Spleen (tissue), 11 donors: ENCODE data around the gene DLGAP3. TPM values are rescaled to one million over a fixed set of nuclear protein-coding genes. Genes with fewer than 3 reads are reported as not detected.
A peak's percentile ranks its signal among the peaks of the same experiment; 100 is the strongest.

Experiments used
- DNase-seq: peaks from one replicate; pipeline ENCODE4 v3.0.0-alpha.2; 2020
- H3K27ac ChIP-seq, 8 donors: fragments of 200-600 bp; sonication (generic) in 7 of 8; 1 replicate in 4 of 8; 2 replicates in 4 of 8; pipeline versions ENCODE4 v1.5.0 to v1.8.0; 2016 to 2021; ENCODE audit warnings: inconsistent platforms in 4 of 8, mild to moderate bottlenecking in 4 of 8, moderate library complexity in 1 of 8
- H3K27me3 ChIP-seq, 7 donors: fragments of 200-600 bp; sonication (generic) in 6 of 7; replicated peaks in 1 of 7; 1 replicate in 4 of 7; 2 replicates in 3 of 7; pipeline versions ENCODE4 v1.5.0 to v1.8.0; 2016 to 2021; ENCODE audit warnings: inconsistent platforms in 3 of 7, mild to moderate bottlenecking in 1 of 7
- H3K36me3 ChIP-seq, 6 donors: fragments of 200-600 bp; sonication (generic) in 5 of 6; 1 replicate in 4 of 6; 2 replicates in 2 of 6; pipeline versions ENCODE4 v1.5.0 to v1.8.0; 2016 to 2021; ENCODE audit warnings: inconsistent platforms in 2 of 6
- H3K4me1 ChIP-seq, 6 donors: fragments of 200-600 bp; sonication (generic) in 5 of 6; 1 replicate in 3 of 6; 2 replicates in 3 of 6; pipeline versions ENCODE4 v1.5.0 to v1.8.0; 2016 to 2021; ENCODE audit warnings: inconsistent platforms in 3 of 6
- H3K4me3 ChIP-seq, 8 donors: fragments of 200-600 bp; sonication (generic) in 7 of 8; 1 replicate in 4 of 8; 2 replicates in 4 of 8; pipeline versions ENCODE4 v1.5.0 to v1.8.0; 2016 to 2021; ENCODE audit warnings: inconsistent platforms in 4 of 8, mild to moderate bottlenecking in 4 of 8, moderate library complexity in 2 of 8
- H3K9me3 ChIP-seq, 8 donors: fragments of 200-600 bp; sonication (generic) in 7 of 8; 1 replicate in 4 of 8; 2 replicates in 4 of 8; pipeline versions ENCODE4 v1.5.0 to v1.8.0; 2016 to 2021; ENCODE audit warnings: inconsistent platforms in 4 of 8
- CTCF ChIP-seq, 11 experiments: fragments of 200-600 bp in 7 of 11; fragments of 450-650 bp in 4 of 11; sonication (generic) in 4 of 11; IDR thresholded peaks in 8 of 11; conservative IDR thresholded peaks in 3 of 11; 1 replicate in 7 of 11; 2 replicates in 4 of 11; pipeline versions ENCODE4 v1.4.0 to v1.8.0; 2016 to 2021; ENCODE audit warnings: antibody characterized with exemption in 11 of 11, inconsistent platforms in 4 of 11, mild to moderate bottlenecking in 1 of 11
- POLR2A ChIP-seq, 3 donors: fragments of 450-650 bp; IDR thresholded peaks; one replicate each; pipeline ENCODE4 v1.5.1; 2017; ENCODE audit warnings: antibody characterized with exemption in 3 of 3, mild to moderate bottlenecking in 1 of 3
- POLR2AphosphoS5 ChIP-seq, 3 donors: sonication (generic); formaldehyde crosslinking; IDR thresholded peaks; one replicate each; pipeline ENCODE4 v1.5.1; 2017; ENCODE audit warnings: antibody characterized with exemption in 3 of 3
- WGBS, 5 donors: extraction: QIAGEN DNeasy Blood & Tissue Kit in 3 of 5; methylation state at CpG; one replicate each; pipeline versions ENCODE4 v1.1.5 to v1.1.7; 2013 to 2018; 5-methylcytosine and 5-hydroxymethylcytosine counted together
- intact Hi-C: fragments of 100-400 bp; cut with DNase I; formaldehyde crosslinking; loops from one replicate; pipeline ENCODE4 v1.15.0; 2023; ENCODE audit warnings: low total_unique reads
- polyA plus RNA-seq, 3 donors: library from polyadenylated mRNA; stranded (reverse); fragments of 200-250 nt; gene quantifications; one replicate each; pipeline ENCODE4 v1.2.1, GENCODE V29; 2013
- total RNA-seq, 7 donors: library from RNA; depleted of rRNA in 3 of 7; stranded (reverse); fragments of >200 nt in 3 of 7; fragmentation: NEBNext Ultra II Directional in 4 of 7; extraction: Animal tissue kit (Norgen Biotek cat#: 25700) in 4 of 7; gene quantifications; one replicate each; pipeline versions ENCODE4 v1.1.0 to v1.2.1, GENCODE V29; 2016 to 2021
- donor health status: healthy with polysubstance abuse.
- donor health status: DM: no; HTN: no; CAD: no; lungs with moderate emphysema.
- donor health status: DM: no; HTN: no; CAD: no.
- donor health status: Bipolar disorder and iron deficiency.
- donor health status: healthy.
- donor health status: DM: no; HTN: no; CAD: no.
- donor health status: DM: yes; HTN: yes; CAD: no.

The DLGAP3 gene
- total and polyA plus RNA-seq, 10 donors, result 0.54 to 4.3 (median 1.9) TPM

GRCh38 chr1:34885405-34886247 is 43.8 kb downstream of the DLGAP3 start:
- intact Hi-C loops, result no loop called here
- no peak for TF ChIP-seq POLR2AphosphoS5 (IDR thresholded peaks at IDR 0.05)
- TF ChIP-seq POLR2A (IDR thresholded peaks at IDR 0.05), result no peak
- TF ChIP-seq CTCF (IDR thresholded peaks at IDR 0.05 in 8 of 11, conservative IDR thresholded peaks at IDR 0.05 in 3 of 11), result no peak
- DNase-seq, result no peak
- Histone ChIP-seq H3K4me3 (peak overlapping the region; percentile 29 to 71 (median 42)), H3K4me1 (peaks cover 0 to 16% (median 13%) of the 10 kb centered on the region in 6 donors), H3K27me3 (peaks cover 4 to 63% (median 21%) of the 10 kb centered on the region in 7 donors), H3K9me3 (peaks cover 0 to 6% (median 0%) of the 10 kb centered on the region in 8 donors), H3K27ac (no peak overlapping the region), H3K36me3 (no peaks in the 10 kb centered on the region)
- WGBS, 5 donors, result 2 to 7% (median 3%) methylated on average over 8 to 80 of the region's 80 CpGs

- Histone ChIP-seq H3K4me1 (peaks cover 0 to 16% (median 13%) of the 10 kb centered on the region in 6 donors), H3K27ac (no peak overlapping the region), H3K36me3 (no peaks in the 10 kb centered on the region), H3K4me3 (peak overlapping the region in 7 of 8 donors; percentile 29 to 71 (median 43)), H3K9me3 (peaks cover 0 to 6% (median 0%) of the 10 kb centered on the region in 8 donors), H3K27me3 (peaks cover 4 to 65% (median 24%) of the 10 kb centered on the region in 7 donors)
- intact Hi-C loops, result no loop called here
- WGBS, 5 donors, result 21 to 35% (median 27%) methylated on average over 11 to 19 of the region's 19 CpGs
- DNase-seq, result no peak
- no peak for TF ChIP-seq CTCF (IDR thresholded peaks at IDR 0.05 in 8 of 11, conservative IDR thresholded peaks at IDR 0.05 in 3 of 11)
- TF ChIP-seq POLR2AphosphoS5 (IDR thresholded peaks at IDR 0.05), result no peak
- TF ChIP-seq POLR2A (IDR thresholded peaks at IDR 0.05), result no peak
Observed at GRCh38 chr1:34884961-34885360, 44.5 kb downstream of the DLGAP3 start.

- Histone ChIP-seq H3K27ac (no peak overlapping the region), H3K27me3 (peaks cover 4 to 67% (median 25%) of the 10 kb centered on the region in 7 donors), H3K36me3 (no peaks in the 10 kb centered on the region), H3K4me3 (no peak overlapping the region), H3K4me1 (peaks cover 0 to 16% (median 13%) of the 10 kb centered on the region in 6 donors), H3K9me3 (peaks cover 0 to 6% (median 0%) of the 10 kb centered on the region in 8 donors)
- DNase-seq, result no peak
- WGBS, 5 donors, result 49 to 65% (median 57%) methylated on average over 3 of the region's 3 CpGs
- intact Hi-C loops, result no loop called here
- TF ChIP-seq POLR2AphosphoS5 (IDR thresholded peaks at IDR 0.05) (no peak), POLR2A (IDR thresholded peaks at IDR 0.05) (no peak), CTCF (IDR thresholded peaks at IDR 0.05 in 8 of 11, conservative IDR thresholded peaks at IDR 0.05 in 3 of 11) (no peak)
Observed at GRCh38 chr1:34884536-34884935, 44.9 kb downstream of the DLGAP3 start.

- no peak overlapping the region for H3K4me3 ChIP-seq
- H3K4me1 ChIP-seq, result no peaks in the 10 kb centered on the region
- no peak for DNase-seq
- intact Hi-C loops, result no loop called here
- 67 to 86% (median 81%) methylated on average over 9 of the region's 9 CpGs for WGBS, 5 donors
- H3K9me3 ChIP-seq, result peaks cover 0 to 6% (median 0%) of the 10 kb centered on the region in 8 donors
- TF ChIP-seq CTCF (IDR thresholded peaks at IDR 0.05 in 8 of 11, conservative IDR thresholded peaks at IDR 0.05 in 3 of 11), result no peak
- TF ChIP-seq POLR2A (IDR thresholded peaks at IDR 0.05), result no peak
- no peak for TF ChIP-seq POLR2AphosphoS5 (IDR thresholded peaks at IDR 0.05)
- H3K27ac ChIP-seq, result no peak overlapping the region
- peaks cover 0 to 58% (median 4%) of the 10 kb centered on the region in 7 donors for H3K27me3 ChIP-seq
- H3K36me3 ChIP-seq, result no peaks in the 10 kb centered on the region
Observed at GRCh38 chr1:34879230-34879629, 50.2 kb downstream of the DLGAP3 start.
